HCT116 (cell line): ENCODE measurements around the gene FAM221B. TPM values are rescaled to one million over a fixed set of nuclear protein-coding genes. Genes with fewer than 3 reads are reported as not detected.
A peak's percentile ranks its signal among the peaks of the same experiment; 100 is the strongest.

Experiments
- ATAC-seq: fragments of 200-7000 bp; cut with Tn5 transposase; 2 replicates; pipeline ENCODE4 v1.9.1; 2020; ENCODE audit warnings: mild to moderate bottlenecking, moderate library complexity
- BruUV-seq: library from RNA; stranded (reverse); fragments of 400-500 nt; replicated peaks from 2 replicates; lab custom pipeline; 2021; lab: Mats Ljungman, UMichigan
- CTCF ChIA-PET: fragments of 300-600 bp; sonication (Branson Sonifier 250); formaldehyde crosslinking; loops from one replicate; lab custom pipeline; 2021; ENCODE audit warnings: antibody characterized with exemption; lab: Charles Lee
- POLR2A ChIA-PET: fragments of 300-600, 350-600 bp; sonication (Branson Sonifier 250); formaldehyde crosslinking; loops from one replicate; lab custom pipeline; 2021; ENCODE audit warnings: antibody characterized with exemption; lab: Charles Lee
- RAD21 ChIA-PET, 2 experiments: fragments of 300-600 bp; sonication (Branson Sonifier 250); formaldehyde crosslinking; loops; one replicate each; lab custom pipeline; 2023; ENCODE audit warnings: low total read pairs in 2 of 2; ENCODE audit not compliant: uncharacterized antibody in 2 of 2, unreplicated experiment in 2 of 2, low non-redundant PET in 1 of 2; lab: Charles Lee
- DNase-seq: peaks from one replicate; pipeline ENCODE4 v3.0.0-alpha.2; 2010; ENCODE audit warnings: low read depth, low spot score
- H2AFZ ChIP-seq: fragments of 200-600 bp; shearing (Covaris generic), sonication (generic); 2 replicates; pipeline ENCODE4 v1.6.1; 2017; ENCODE audit warnings: low read depth, mixed run types, mixed read lengths, antibody characterized with exemption, low read length; ENCODE audit not compliant: poor library complexity, severe bottlenecking
- H3K27ac ChIP-seq: 2 replicates; pipeline ENCODE4 v1.5.1; 2012; ENCODE audit warnings: low read depth, low read length
- H3K27me3 ChIP-seq: fragments of 200-600 bp; sonication (generic); 2 replicates; pipeline ENCODE4 v1.6.1; 2016; ENCODE audit warnings: mixed run types, low read length, mixed read lengths; ENCODE audit not compliant: insufficient read depth
- H3K36me3 ChIP-seq, 2 experiments: fragments of 200-500 bp in 1 of 2; fragments of 200-600 bp in 1 of 2; sonication (Bioruptor generic) in 1 of 2; sonication (generic) in 1 of 2; 2 replicates each; pipeline versions ENCODE4 v1.5.1 to v1.6.1; 2014 to 2016; ENCODE audit warnings: low read length in 2 of 2, inconsistent platforms in 1 of 2, mixed read lengths in 1 of 2, mixed run types in 1 of 2; ENCODE audit not compliant: insufficient read depth in 2 of 2, control insufficient read depth in 1 of 2
- H3K4me1 ChIP-seq, 2 experiments: fragments of 200-600 bp in 1 of 2; sonication (generic) in 1 of 2; 2 replicates each; pipeline versions ENCODE4 v1.5.1 to v1.6.1; 2012 to 2017; ENCODE audit warnings: low read length in 2 of 2, inconsistent platforms in 1 of 2, mild to moderate bottlenecking in 1 of 2, mixed read lengths in 1 of 2, mixed run types in 1 of 2, moderate library complexity in 1 of 2; ENCODE audit not compliant: insufficient read depth in 2 of 2, control insufficient read depth in 1 of 2
- H3K4me2 ChIP-seq: fragments of 200-600 bp; sonication (generic); 2 replicates; pipeline ENCODE4 v1.6.1; 2017; ENCODE audit warnings: mixed run types, low read length, mixed read lengths
- H3K4me3 ChIP-seq, 2 experiments: fragments of 200-600 bp in 1 of 2; sonication (generic) in 1 of 2; replicated peaks in 1 of 2; 2 replicates each; pipeline ENCODE4 v1.5.1; 2011 to 2016; ENCODE audit warnings: low read length in 2 of 2, control low read depth in 1 of 2, low read depth in 1 of 2, mild to moderate bottlenecking in 1 of 2, mixed read lengths in 1 of 2, mixed run types in 1 of 2
- H3K79me2 ChIP-seq: fragments of 200-600 bp; sonication (generic); 2 replicates; pipeline ENCODE4 v1.6.1; 2017; ENCODE audit warnings: mild to moderate bottlenecking, mixed run types, low read length, moderate library complexity, mixed read lengths; ENCODE audit not compliant: insufficient read depth
- H3K9ac ChIP-seq: fragments of 200-600 bp; sonication (generic); 2 replicates; pipeline ENCODE4 v1.6.1; 2016; ENCODE audit warnings: low read length, mixed read lengths
- H3K9me2 ChIP-seq: fragments of 200-600 bp; sonication (generic), shearing (Covaris generic); 2 replicates; pipeline ENCODE4 v1.6.1; 2017; ENCODE audit warnings: mixed run types, mild to moderate bottlenecking, moderate library complexity; ENCODE audit not compliant: insufficient read depth
- H3K9me3 ChIP-seq, 2 experiments: fragments of 200-500 bp in 1 of 2; fragments of 200-600 bp in 1 of 2; sonication (Bioruptor generic) in 1 of 2; sonication (generic) in 1 of 2; 2 replicates each; pipeline ENCODE4 v1.6.1; 2014 to 2017; ENCODE audit warnings: low read length in 2 of 2, mixed read lengths in 2 of 2, inconsistent platforms in 1 of 2, low read depth in 1 of 2, mild to moderate bottlenecking in 1 of 2, mixed run types in 1 of 2, moderate library complexity in 1 of 2; ENCODE audit not compliant: control insufficient read depth in 1 of 2, insufficient read depth in 1 of 2
- H4K20me1 ChIP-seq: fragments of 200-600 bp; sonication (generic), shearing (Covaris generic); 2 replicates; pipeline ENCODE4 v1.6.1; 2017; ENCODE audit warnings: mixed run types, mild to moderate bottlenecking, moderate library complexity; ENCODE audit not compliant: insufficient read depth
- CTCF ChIP-seq, 3 experiments: fragments of 200-600 bp in 1 of 3; sonication (generic) in 1 of 3; IDR thresholded peaks in 2 of 3; conservative IDR thresholded peaks in 1 of 3; 2 replicates each; pipeline ENCODE4 v1.5.1; 2012 to 2017; ENCODE audit warnings: low read depth in 2 of 3, low read length in 2 of 3, antibody characterized with exemption in 1 of 3, borderline replicate concordance in 1 of 3, control low read depth in 1 of 3, mild to moderate bottlenecking in 1 of 3, mixed read lengths in 1 of 3, mixed run types in 1 of 3, moderate library complexity in 1 of 3; ENCODE audit not compliant: insufficient read depth in 1 of 3
- ELF1 ChIP-seq: IDR thresholded peaks from 2 replicates; pipeline ENCODE4 v1.6.1; 2012; ENCODE audit warnings: low read depth, borderline replicate concordance
- EZH2 ChIP-seq: fragments of 200-600 bp; sonication (generic); IDR thresholded peaks from 2 replicates; pipeline ENCODE4 v1.6.1; 2017; ENCODE audit warnings: antibody characterized with exemption, mixed run types
- EZH2phosphoT487 ChIP-seq: fragments of 200-600 bp; IDR thresholded peaks from 2 replicates; pipeline ENCODE4 v1.6.1; 2018; ENCODE audit warnings: antibody characterized with exemption, borderline replicate concordance
- FOSL1 ChIP-seq: IDR thresholded peaks from 2 replicates; pipeline ENCODE4 v1.6.1; 2012; ENCODE audit warnings: low read depth
- MAX ChIP-seq: IDR thresholded peaks from 2 replicates; pipeline ENCODE4 v1.6.1; 2012
- POLR2A ChIP-seq: IDR thresholded peaks from 2 replicates; pipeline ENCODE4 v1.7.0; 2011; ENCODE audit warnings: borderline replicate concordance; ENCODE audit not compliant: insufficient read depth, insufficient read length; ENCODE audit errors: extremely low read depth
- RAD21 ChIP-seq: IDR thresholded peaks from 2 replicates; pipeline ENCODE4 v1.6.1; 2012; ENCODE audit warnings: low read depth, mild to moderate bottlenecking
- SIN3A ChIP-seq: IDR thresholded peaks from 2 replicates; pipeline ENCODE4 v1.6.1; 2012; ENCODE audit warnings: low read depth
- SP1 ChIP-seq: IDR thresholded peaks from 2 replicates; pipeline ENCODE4 v1.6.1; 2012; ENCODE audit warnings: low read depth
- SRF ChIP-seq: IDR thresholded peaks from 2 replicates; pipeline ENCODE4 v1.6.1; 2012; ENCODE audit warnings: low read depth
- ZBTB33 ChIP-seq: IDR thresholded peaks from 2 replicates; pipeline ENCODE4 v1.6.1; 2011; ENCODE audit warnings: mild to moderate bottlenecking, low read length, moderate library complexity; ENCODE audit not compliant: insufficient replicate concordance; ENCODE audit errors: extremely low read depth
- ZFX ChIP-seq: fragments of 450-650 bp; IDR thresholded peaks from 2 replicates; pipeline ENCODE4 v1.6.1; 2017
- ZNF274 ChIP-seq: fragments of 200-500 bp; sonication (Bioruptor generic); IDR thresholded peaks from 2 replicates; pipeline ENCODE4 v1.6.1; 2014; ENCODE audit warnings: mild to moderate bottlenecking, low read depth, low read length, inconsistent platforms
- intact Hi-C: fragments of 100-400 bp; cut with micrococcal nuclease; formaldehyde crosslinking; loops from 2 replicates; pipeline ENCODE4 v1.10.0; 2022
- total RNA-seq: library from RNA; stranded (reverse); gene quantifications from one replicate; pipeline ENCODE4 v1.2.1, GENCODE V29; 2021; ENCODE audit not compliant: unreplicated experiment

The FAM221B gene
- total RNA-seq, 1 experiment from 2014 or later, result not detected

GRCh38 chr9:35859310-35859989 is 30.9 kb upstream of the FAM221B start:
- H3K4me3 ChIP-seq, result no peak overlapping the region
- H3K9me2 ChIP-seq, result no peaks in the 10 kb centered on the region
- ChIA-PET POLR2A (no interaction called here), RAD21 (no interaction called here), CTCF (interaction anchor here (1.0 kb wide), 1 partner anchor 69 kb away, joined by 3 read pairs; no protein-coding TSS in a partner anchor)
- peaks cover 3% of the 10 kb centered on the region; the same call in 1 of the 2 replicates for H3K27me3 ChIP-seq
- H3K9ac ChIP-seq, result no peak overlapping the region
- H3K36me3 ChIP-seq, result no peaks in the 10 kb centered on the region
- H3K4me1 ChIP-seq, result no peaks in the 10 kb centered on the region
- peak; percentile 75 for ATAC-seq
- no peak overlapping the region for H2AFZ ChIP-seq
- intact Hi-C loops, result no loop called here
- no peaks in the 10 kb centered on the region for H3K79me2 ChIP-seq
- H3K27ac ChIP-seq, result no peak overlapping the region
- no TSS peak for BruUV-seq
- no peak for DNase-seq
- no peaks in the 10 kb centered on the region for H4K20me1 ChIP-seq
- H3K9me3 ChIP-seq, result no peaks in the 10 kb centered on the region
- no peak overlapping the region for H3K4me2 ChIP-seq
- TF ChIP-seq ZFX, result no peak
- TF ChIP-seq CTCF (IDR thresholded peaks at IDR 0.05 in 2 of 3, conservative IDR thresholded peaks at IDR 0.05 in 1 of 3; ENCODE audit: borderline replicate concordance in 1 of 3, insufficient read depth in 1 of 3, low read depth in 2 of 3, low read length in 2 of 3), result 0 out of 6 replicates have a peak, but pooled peaks of 1 of the 3 experiments have one; percentile 6
- TF ChIP-seq RAD21, result peak; percentile 20; the same call in 1 of the 2 replicates
- TF ChIP-seq SRF, result no peak

GRCh38 chr9:35858458-35858857 is 29.9 kb upstream of the FAM221B start:
- intact Hi-C loops, result no loop called here
- TF ChIP-seq EZH2phosphoT487 (no peak), ZBTB33 (no peak), POLR2A (no peak), ELF1 (no peak), FOSL1 (no peak), SP1 (no peak), RAD21 (no peak), SIN3A (no peak), MAX (no peak), EZH2 (no peak), ZNF274 (no peak), SRF (no peak)

More at GRCh38 chr9:35858458-35858857, 29.9 kb upstream of the FAM221B start:
- ATAC-seq (no peak), DNase-seq (no peak)
- no peaks in the 10 kb centered on the region for H3K79me2 ChIP-seq
- no peak overlapping the region for H3K4me2 ChIP-seq
- ChIA-PET CTCF (interaction anchor here (1.3 kb wide), 1 partner anchor 24 kb away, joined by 3 read pairs; no protein-coding TSS in a partner anchor), RAD21 (no interaction called here), POLR2A (no interaction called here)
- H2AFZ ChIP-seq, result no peak overlapping the region
- no peaks in the 10 kb centered on the region for H3K9me2 ChIP-seq
- H4K20me1 ChIP-seq, result no peaks in the 10 kb centered on the region
- no peak overlapping the region for H3K9ac ChIP-seq
- H3K27ac ChIP-seq, result no peak overlapping the region
- peaks cover 3% of the 10 kb centered on the region; the same call in 1 of the 2 replicates for H3K27me3 ChIP-seq
- no TSS peak for BruUV-seq
- H3K4me3 ChIP-seq, result no peak overlapping the region
- no peaks in the 10 kb centered on the region for H3K36me3 ChIP-seq
- no peaks in the 10 kb centered on the region for H3K9me3 ChIP-seq
- H3K4me1 ChIP-seq, result no peaks in the 10 kb centered on the region
